Brain pericyte (primary cell): ENCODE results near the gene ITGA1.
A peak's percentile ranks its signal among the peaks of the same experiment; 100 is the strongest.
"Not testable (repeated sequence)": the region's sequence is repeated elsewhere in the genome, so short reads cannot be mapped to it uniquely, and the experiment has no call there.

Experiments
- DNase-seq: peaks from one replicate; pipeline ENCODE4 v3.0.0-alpha.2; 2012; ENCODE audit warnings: low read depth, low spot score

Gene ITGA1

DNA sequence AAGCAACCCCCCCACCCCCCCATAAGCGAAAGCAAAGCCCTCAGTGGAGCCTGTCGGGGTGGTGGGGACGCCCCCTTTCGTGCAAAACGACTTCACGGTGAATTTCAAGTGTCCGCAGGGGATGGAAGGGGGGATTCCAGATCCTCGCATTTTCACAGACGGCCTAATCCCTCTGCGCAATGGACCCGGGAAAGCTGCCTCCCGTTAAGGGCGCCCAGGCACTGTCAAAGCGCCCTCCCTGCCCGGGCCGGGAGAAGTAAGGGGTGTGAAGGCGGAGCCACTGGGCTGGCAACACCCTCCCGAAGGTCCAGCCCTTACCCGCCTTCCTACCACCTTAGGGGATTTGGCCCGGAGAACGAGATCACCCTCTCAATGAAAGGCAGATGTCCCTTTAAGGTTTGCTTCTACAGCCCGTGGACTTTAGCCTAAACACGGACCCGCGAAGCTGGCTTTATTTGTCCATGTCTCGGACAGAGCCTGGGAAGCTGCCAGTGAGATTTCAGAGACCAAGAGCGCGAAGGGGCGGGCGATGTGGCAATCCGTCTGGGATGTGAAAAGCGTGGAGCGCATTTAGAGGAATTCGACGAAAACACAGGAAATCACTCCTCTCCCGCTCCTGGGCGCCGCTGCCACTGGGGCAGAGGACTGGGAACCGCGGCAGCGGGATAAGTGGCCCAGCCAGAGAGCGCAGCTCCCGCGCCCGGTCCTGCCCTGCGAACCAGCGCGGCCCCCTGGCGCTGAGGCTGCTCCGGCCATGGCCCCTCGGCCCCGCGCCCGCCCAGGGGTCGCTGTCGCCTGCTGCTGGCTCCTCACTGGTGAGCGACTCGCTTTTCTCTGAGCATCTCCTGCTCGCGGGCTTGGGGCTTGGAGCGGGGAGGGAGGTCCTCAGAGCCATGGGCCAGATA is at the start of gene ITGA1, which contains the start of gene PELO:
TSS of gene ITGA1 (plus strand) at position 317 of the 905 bp plus-strand sequence. CDS start at position 755, 438 bp downstream.
TSS of gene PELO (plus strand) at position 317 of the 905 bp plus-strand sequence. CDS start 12,479 bp downstream, outside the sequence.
- DNase-seq, result peak; percentile 61

DNA sequence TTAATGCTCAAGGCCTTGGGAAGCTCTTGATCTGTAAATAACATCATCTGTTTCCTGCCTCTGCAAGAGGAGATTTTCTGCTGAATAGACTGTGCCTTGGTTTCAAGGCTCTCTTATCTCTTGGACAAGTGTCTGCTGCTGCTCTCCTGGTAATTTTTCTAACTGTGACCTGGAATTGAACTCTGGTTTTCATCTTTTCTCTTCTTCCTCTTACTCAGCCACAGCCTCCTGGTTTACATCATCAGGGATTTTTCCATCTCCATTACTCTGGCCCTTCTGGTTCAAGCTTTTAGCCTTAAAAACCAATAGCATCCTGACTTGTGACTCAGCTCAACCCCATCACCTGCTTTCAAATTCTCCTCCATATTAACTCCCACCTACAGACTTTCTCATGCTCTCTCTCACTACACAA is 49.6 kb upstream of the ITGA1 start:
- no peak for DNase-seq

DNA sequence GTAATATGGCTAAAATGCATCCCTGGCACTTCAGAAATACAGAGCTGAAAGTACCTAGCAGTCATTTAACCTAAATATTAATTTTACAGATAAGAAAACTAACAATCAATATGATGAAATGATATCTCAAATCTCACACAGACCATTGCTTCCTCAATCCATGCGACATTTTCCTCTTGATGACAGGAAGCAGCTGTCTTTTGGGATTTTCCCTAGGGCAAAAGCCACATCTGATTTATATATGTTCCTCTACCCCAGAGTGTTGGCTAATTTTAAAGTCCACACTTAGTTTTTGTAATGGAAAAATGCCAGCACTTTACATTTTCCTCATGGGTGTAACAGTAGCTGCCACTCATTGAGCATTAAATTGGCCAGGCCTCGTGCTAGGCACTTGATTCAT is 47.7 kb upstream of the ITGA1 start:
- no peak for DNase-seq

DNA sequence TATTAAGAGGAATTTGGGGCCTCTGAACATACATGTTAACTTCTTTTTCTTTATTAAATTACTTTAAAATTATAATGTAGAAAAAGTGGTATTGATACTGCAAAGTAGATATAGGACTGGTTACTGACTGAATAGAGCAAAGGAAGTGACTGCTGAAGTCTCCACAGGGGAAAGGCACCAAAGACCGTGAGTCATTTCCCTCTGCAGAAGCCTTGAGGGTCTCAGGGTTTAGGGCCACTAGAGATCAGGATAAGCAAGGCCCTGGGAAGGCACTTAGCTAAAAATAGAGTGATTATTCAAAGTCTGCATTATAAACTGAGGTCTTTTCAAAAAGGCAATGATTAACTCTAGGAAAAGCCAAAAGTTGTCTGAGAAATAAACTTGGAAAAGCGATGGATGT is 44.7 kb upstream of the ITGA1 start:
- DNase-seq, result no peak

DNA sequence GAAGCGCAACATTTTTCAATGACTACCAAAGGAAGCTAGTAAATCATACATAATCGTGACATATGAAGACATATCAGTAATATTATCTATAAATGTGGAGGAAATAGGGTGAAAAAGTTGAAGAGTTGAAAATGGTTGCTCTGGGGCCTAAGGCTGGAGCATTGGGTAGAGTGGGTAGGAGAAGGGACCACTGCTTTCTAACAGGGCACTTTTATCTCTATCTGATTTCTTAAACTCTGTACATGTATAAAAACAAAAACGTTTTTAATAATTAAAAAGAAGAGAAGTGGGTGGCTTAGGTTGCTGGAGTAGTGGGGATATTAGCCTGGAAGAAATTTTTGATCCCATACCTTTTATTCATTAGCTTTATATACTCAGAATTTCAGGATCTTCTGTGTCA is 44.2 kb upstream of the ITGA1 start:
- no peak for DNase-seq

DNA sequence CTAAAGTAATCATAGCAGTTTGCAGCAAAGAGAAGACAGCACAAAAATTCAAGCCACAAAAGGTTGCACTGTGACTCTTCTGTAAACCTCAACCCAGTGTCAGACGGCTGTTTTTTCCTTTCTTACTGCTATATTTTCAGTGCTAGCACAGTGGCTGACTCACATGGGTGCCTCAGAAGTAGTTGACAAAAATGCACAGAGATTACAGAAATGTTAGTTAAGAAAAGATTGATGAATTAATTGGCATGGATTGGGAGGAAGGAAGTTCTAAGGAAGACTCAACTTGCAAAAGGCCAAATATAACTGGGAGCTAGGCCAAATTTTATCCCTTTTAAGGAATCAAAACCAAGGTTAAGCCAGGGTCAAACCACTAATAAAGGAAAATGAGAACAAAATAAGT is 43.7 kb upstream of the ITGA1 start:
- DNase-seq, result no peak

DNA sequence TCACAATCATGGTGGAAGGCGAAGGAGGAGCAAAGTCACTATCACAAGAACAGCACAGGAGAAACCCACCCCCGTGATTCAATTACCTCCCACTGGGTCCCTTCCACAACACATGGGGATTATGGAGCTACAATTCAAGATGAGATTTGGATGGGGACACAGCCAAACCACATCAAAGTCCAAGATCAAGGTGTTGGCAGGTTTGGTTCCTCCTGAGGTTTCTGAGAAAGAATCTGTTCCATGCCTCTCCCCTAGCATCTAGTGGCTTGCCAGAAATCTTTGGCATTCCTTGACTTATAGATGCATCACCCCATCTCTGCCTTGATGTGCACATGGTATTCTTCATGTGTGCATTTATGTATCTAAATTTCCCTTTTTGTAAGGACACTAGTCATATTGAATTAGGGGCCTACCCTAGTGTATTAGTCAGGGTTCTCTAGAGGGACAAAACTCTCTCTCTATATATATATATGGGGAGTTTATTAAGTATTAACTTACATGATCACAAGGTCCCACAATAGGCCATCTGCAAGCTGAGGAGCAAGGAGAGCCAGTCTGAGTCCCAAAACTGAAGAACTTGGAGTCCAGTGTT is 42.8 kb upstream of the ITGA1 start:
- DNase-seq, result not testable (repeated sequence)

DNA sequence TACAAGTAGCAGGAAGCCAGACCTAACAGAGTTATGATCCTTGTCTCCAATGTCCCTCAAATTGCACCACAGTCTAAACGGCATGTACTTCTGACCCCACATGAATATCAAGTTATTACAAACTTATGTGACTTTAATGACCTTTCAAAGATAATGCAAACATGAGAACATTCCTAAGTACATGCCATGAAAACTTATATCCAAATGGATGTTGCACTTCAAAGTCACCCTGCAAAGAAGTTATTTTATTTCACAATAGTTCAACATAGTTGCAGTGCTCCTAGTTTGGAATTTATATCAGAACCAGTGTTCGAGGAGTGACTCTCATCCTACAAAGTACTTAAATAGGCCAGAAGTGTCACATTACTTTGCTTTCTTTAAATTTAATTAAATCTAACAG is 41.2 kb upstream of the ITGA1 start:
- no peak for DNase-seq

DNA sequence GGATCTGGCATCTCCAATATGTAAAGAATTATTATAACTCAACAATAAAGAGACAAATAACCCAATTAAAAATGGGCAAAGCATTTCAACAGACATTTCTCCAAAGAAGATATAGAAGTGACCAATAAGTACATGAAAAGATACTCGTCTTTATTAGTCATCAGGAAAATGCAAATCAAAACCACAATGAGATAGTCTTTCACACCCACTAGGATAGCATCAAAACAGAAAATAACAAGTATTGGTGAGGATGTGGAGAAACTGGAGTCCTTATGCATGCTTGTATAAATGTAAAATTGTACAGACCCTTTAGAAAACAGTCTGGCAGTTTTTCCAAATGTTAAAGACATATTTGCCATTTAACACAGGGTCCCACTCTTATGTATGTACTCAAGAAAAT is 39.1 kb upstream of the ITGA1 start:
- no peak for DNase-seq

DNA sequence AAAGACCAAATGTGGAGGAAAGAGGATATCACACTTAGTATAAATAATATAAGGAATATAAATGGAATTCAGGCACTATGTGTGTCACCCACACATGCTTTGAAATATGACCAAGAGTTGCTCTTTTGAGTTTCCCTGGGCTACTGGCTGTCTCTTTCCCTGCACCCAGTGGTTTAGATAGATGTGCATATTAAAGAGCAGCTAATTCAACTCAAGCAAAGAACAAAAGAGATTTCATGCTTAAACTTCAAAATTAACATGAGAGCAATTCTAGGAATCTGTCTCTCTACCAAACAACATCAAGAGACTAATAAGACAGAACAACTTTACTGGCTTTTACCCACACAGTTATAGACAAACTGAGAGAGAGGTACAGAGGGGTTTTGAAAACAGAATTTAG is 38.0 kb upstream of the ITGA1 start:
- DNase-seq, result no peak

DNA sequence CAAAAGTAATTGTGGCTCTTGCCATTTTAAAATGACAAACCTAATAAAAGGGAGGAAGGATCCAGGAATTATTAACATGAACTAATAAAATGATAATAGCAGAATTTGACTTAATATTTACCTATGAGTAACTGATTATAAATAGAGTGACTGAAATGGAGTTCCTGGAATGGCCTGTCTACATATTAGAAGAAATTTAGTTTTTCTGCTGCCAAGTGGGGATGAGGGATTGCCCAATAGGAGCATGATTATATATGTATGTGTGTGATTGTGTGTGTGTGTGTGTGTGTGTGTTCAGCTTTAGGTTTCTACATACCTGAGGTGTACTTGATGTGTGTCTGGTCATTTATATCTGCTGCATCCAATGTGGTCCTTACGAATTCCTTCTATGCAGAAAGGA is 36.6 kb upstream of the ITGA1 start:
- DNase-seq, result no peak

DNA sequence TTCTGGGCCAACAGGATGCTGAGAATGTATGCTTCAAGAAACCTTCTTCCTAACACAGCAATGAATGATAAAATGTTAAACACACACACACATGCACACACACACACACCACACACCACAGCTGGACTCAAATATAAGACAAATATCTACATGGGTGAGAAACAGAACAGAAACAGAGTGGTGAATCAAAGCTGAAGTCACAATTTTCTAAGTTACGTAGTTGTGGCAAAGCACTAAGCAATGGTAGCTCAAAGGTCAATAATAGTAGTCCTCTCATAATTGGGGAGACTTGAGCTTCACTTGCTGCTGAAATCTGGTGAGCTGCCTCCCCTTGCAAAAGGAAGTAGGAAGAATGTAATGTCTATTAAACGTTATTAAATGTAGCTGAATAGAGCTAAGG is 33.7 kb upstream of the ITGA1 start:
- no peak for DNase-seq

DNA sequence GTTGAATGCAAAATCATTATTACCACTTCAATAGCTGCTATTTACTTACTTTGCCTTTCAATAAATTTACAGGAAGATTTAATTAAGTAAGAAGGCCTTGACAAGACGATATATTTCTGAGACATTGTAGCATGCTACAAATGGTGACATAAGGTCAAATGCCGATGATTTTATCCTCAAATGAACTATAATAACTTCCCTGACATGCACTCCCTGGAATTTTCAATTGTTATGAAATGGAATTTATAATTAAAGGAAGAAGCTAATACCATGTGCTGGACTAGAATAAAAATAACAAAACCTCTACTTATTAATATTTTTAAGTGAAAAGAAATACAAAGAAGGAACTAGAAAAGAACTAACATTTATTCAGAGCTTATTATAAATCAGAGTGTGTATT is 30.2 kb upstream of the ITGA1 start:
- DNase-seq, result no peak

DNA sequence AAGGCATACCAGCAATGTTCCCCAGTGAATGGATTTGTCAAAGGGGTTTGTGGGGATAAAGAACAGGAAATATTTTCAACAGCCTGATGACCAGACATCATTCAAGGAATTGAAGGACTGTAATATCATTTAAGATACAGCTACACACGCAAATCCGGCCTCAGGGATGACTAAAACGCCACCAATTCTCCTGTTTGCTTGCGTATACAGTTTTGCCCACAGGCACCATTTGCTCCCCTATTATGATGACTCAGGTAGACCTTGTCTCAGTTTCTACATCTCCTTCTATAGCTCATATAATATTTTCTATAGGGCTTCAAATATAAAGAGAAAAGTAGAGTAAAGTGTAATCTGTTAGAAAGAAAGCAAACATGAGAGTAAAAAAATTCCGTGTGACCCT is 29.7 kb upstream of the ITGA1 start:
- DNase-seq, result no peak

DNA sequence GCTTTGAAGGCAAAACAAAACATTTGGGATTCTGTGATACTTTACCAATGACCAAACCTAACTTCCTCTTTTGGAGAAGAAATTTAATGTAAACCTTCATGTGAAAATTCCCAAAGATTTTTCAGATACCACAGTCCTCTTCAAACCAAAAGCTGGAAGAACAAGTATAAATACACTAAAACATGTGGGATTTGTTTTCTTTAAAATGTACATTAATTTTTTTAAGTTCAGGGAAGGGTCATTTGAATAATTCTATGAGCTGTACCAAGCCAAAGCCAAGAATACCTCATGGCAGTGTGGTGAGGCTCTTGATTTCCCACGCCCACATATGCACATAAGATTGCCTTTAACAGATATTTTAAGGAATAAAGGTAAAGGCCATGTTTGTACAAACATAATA is 28.4 kb upstream of the ITGA1 start:
- DNase-seq, result no peak

DNA sequence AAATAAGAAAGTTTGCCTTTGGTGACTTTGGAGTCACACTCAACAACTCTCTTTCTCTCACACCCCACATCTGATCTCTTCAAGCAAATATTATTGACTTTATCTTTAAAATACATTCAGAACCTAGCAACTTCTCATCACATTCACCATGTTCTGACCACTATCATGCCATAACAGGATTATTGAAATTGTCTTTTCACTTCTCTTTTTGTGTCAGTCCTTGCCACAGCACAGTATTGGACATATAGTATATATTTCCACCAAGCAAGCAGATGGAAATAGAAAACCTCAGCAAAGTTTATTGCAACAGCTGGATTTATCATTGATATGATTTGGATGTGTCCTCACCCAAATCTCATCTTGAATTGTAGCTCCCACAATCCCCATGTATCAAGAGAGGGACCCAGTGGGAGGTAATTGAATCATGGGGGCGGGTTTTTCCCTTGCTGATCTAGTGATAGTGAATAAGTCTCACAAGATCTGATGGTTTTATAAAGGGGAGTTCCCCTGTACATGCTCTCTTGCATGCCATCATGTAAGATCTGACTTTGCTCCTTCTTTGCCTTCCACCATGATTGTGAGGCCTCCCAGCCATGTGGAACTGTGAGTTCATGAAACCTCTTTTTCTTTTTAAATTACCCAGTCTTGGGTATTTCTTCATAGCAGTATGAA is 26.9 kb upstream of the ITGA1 start:
- no peak for DNase-seq

DNA sequence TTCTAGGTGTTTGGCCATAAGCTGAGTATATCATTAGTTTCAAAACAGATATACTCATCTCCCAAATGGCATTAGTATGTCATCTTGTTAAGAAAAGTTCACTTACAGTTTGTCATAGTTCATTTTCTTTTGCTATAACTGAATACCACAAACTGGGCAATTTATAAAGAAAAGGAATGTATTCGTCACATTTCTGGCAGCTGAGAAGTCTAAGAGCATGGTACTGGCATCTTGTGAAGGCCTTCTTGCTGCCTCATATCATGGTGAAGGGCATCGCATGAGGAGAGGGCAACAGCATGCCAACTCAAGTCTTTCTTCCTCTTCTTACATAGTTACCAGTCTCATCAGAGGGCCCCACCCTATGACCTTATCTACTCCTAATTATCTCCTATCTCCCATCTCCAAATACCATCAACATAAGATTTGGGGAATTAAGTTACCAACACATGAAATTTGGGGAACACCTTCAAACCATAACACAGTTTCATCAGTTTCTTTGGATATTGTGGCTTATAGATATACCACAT is 20.4 kb upstream of the ITGA1 start:
- no peak for DNase-seq

DNA sequence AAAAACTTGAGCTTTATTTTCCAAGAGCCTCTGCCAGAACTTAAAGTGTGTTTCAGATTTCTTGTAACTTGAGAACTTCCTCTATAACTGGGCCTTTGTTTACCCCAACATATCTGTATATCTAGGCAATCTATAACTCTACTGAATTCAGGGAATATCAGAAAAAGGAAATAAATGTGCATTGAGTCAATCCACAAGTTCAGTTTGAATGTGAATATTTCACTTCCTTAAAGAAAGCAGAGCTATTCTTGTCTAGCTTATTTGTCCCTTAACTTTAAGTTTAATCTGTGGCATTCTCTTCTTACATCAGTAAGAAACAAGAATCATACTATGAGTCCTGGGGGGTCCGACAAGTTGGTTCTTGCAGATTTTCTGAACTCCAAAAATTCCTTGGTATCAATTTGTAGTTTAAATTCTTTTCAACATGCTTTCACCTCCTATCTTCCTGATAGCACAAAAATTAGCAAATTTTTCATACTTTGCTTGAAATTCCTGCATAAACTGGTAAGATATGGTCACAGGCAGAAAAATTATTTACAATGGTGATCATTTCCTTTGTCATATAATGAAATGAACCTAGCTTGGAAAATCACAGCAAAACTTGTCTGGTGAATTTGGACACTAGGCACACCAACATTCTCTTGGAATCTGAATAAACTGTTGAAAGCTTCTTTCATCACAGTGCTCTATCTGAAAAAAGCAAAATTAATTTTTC is 19.8 kb upstream of the ITGA1 start:
- DNase-seq, result no peak

DNA sequence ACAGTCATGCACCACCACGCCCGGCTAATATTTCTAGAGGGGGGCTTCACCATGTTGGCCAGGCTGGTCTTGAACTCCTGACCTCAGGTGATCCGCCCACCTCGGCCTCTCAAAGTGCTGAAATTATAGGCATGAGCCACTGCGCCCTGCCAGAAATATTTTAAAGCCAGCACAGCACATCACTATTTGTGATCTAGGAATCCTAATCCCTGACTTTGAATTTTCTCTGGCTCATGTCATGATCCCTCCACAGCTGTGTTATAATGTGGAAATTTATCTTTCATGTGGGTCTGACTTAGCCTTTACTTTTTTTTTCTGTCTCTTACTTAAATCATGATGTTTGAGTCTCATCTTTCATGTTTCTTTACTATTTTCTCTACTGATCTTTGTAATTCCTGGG is 18.7 kb upstream of the ITGA1 start:
- no peak for DNase-seq

DNA sequence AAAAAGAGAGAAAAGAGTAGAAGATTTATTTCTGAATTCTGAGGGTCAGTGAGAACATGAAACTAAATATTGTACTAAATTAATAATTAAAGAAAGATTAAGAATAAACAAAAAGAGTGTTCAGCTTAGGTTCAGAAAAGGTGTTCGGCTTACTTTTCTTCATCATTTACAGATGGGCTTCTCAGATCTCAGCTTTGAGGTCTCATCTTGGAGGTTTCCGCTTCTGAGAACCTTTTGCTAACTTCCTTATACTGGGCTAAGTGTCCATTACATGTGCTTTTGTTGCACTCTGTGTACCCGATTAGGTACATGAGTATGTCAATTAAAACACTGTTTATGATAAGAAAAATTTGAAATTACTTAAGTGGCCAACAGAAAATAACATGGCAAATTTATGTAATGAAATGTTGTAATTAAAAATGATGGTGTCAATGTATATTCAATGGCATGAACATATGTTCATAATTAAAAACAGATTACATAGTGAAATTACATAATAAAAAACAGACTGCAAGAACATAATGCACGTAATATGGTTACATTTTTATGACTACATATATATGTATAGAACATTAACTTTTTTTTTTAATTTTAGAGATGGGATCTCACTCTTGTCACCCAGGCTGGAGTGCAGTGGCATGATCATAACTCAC is 17.3 kb upstream of the ITGA1 start:
- DNase-seq, result no peak

DNA sequence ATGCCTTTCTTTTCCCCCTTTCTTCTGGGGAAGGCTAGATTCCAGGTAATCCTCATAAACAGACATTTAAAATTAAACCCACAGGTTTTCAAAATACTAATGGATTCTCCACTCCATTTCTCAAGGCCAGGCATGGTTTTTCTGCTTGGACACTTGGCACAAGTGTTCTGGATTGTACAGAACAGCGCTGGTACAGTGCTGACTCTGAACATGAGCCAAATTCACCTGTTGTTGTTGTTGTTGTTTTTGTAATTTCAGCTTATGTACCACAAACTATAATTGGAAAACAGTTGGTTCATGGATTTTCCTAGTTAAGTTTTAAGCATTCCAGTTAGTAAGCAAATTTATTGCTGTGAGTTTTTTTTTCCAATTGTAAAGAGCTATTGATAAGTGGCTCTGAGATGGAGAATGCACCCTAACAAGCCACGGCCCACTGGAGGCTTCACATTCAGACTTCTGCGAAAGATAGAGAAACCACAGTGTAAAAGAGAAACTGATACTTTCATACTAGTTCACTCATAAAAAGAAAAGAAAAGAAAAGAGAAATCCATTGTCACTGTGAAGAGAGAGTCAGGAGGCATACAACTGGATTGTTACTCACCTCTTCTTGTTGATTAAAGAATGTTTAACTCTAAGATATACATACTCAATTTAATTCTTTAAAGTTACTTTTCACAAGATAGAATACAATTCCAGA is 16.2 kb upstream of the ITGA1 start:
- no peak for DNase-seq
